ENCODE data around the gene PHKB. TPM values are rescaled to one million over a fixed set of nuclear protein-coding genes. Genes with fewer than 3 reads are reported as not detected.

Gene PHKB
- total RNA-seq, 1 donor from 2014 or later = 25.9 TPM

DNA sequence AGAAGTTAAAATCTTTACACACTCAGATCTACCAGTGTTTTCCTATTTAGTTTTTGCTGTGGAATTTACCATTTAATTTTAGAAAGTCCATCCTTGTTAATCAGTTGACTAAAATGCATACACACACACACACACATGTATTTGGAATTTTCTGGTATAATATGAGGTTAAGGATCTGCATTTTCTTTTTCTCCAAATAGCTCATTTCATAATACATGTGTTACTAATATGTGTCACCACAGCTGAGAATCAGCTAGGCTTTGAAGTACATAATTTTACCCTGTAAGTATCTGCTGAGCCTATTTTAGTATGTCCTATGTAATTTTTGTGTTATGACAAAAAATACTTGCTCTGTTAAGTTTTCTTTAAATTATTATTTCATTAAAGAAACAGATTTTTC, 143.2 kb downstream of the PHKB start:
- DNase-seq (ENCODE audit: low read depth) = no peak
- no peak overlapping the region for H3K4me3 ChIP-seq (ENCODE audit: low read depth, low read length)
- TF ChIP-seq, protein P1, sequence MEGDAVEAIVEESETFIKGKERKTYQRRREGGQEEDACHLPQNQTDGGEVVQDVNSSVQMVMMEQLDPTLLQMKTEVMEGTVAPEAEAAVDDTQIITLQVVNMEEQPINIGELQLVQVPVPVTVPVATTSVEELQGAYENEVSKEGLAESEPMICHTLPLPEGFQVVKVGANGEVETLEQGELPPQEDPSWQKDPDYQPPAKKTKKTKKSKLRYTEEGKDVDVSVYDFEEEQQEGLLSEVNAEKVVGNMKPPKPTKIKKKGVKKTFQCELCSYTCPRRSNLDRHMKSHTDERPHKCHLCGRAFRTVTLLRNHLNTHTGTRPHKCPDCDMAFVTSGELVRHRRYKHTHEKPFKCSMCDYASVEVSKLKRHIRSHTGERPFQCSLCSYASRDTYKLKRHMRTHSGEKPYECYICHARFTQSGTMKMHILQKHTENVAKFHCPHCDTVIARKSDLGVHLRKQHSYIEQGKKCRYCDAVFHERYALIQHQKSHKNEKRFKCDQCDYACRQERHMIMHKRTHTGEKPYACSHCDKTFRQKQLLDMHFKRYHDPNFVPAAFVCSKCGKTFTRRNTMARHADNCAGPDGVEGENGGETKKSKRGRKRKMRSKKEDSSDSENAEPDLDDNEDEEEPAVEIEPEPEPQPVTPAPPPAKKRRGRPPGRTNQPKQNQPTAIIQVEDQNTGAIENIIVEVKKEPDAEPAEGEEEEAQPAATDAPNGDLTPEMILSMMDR (conservative IDR thresholded peaks at IDR 0.05; ENCODE audit: low read depth, low read length) = no peak

DNA sequence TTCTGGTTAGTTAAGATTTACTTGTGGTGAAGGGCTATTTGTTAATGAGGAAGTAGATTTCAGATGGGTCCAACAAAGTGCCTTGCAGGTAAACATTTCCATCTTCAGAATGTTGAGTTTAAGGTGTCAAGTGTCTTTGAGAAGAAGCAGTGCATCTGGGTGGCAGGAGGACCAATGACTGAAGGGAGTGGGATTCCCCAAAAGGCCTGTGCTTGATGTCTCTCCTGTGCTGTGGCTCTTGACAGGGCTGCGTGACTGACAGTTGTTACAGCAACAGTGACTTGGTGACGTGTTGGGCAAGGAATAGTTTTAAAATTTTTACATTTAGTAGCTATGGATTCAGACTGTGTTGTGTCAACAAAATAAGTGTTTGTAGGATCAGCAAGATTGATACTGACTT, 149.9 kb downstream of the PHKB start:
- no peak for DNase-seq (ENCODE audit: low read depth)
- TF ChIP-seq, protein P1 (conservative IDR thresholded peaks at IDR 0.05; ENCODE audit: low read depth, low read length) = no peak
- H3K4me3 ChIP-seq (ENCODE audit: low read depth, low read length) = no peak overlapping the region

DNA sequence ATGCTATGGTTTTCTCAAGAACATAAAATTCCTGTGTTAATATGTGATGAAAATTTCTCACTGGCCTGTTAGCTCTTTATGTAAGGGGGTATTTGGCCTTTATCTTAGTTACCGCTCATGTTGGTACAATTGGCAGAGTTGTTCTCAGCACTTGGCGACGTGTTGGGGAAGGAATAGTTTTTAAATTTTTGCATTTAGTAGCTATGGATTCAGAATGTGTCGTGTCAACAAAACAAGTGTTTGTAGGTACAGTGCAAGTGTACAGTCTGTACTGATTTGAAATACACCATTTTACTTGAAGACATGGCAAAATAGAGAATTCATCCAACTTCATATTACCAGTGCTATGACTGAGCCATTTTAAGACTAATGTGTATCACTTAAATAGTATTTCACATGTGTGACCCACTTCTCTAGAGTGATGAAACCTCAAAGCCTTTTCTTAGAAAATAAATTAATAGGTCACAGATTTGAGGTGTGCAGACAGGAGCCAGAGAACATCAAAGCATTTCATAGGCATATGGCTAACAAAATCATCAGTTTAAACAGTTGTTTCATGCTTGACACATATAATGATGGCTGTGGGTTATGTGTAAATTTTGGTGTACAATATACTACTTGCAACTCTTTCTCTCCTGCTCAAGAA, 150.8 kb downstream of the PHKB start:
- TF ChIP-seq, protein P1 (conservative IDR thresholded peaks at IDR 0.05; ENCODE audit: low read depth, low read length) = no peak
- H3K4me3 ChIP-seq (ENCODE audit: low read depth, low read length) = no peak overlapping the region
- DNase-seq (ENCODE audit: low read depth) = no peak

DNA sequence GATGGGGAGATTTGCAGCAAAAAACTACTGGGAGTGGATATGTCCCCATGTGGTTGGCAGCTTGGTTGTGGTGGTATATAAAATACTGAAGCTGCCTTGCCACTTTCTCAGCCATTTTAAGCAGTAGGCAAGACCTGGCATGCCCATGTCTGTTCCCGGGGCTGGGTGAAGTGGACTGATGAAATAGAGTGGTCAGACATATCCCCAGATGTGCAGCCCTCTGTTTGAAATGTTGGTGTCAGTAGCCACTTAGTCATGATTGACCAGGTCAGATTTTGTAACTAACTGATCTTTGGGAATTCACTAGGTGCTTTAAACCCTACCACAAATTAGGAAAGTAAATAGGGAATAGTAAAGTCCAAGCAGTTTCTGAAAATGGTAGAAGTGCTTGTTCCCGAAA, 151.6 kb downstream of the PHKB start:
- H3K4me3 ChIP-seq (ENCODE audit: low read depth, low read length) = no peak overlapping the region
- TF ChIP-seq, protein P1 (conservative IDR thresholded peaks at IDR 0.05; ENCODE audit: low read depth, low read length) = no peak
- no peak for DNase-seq (ENCODE audit: low read depth)

DNA sequence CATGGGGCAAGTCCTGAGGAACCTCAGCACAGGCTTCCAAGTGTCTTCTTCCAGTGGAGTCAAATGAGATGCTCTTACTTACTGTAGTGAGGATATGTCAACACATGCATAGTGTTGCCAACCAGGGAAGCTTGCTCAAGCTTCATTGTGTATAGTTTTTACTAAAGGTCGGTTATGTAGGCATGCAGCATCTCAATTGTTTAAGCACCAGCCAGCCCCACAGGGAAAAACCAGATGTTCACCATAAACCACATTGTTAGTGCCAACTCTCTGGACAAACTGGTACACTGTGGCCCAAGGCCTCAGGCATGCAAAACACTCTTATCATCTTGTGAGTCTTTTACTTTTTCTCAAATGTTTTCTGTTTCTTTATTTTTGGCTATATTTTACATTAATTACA, 152.1 kb downstream of the PHKB start:
- no peak for DNase-seq (ENCODE audit: low read depth)
- TF ChIP-seq, protein P1 (conservative IDR thresholded peaks at IDR 0.05; ENCODE audit: low read depth, low read length) = no peak
- no peak overlapping the region for H3K4me3 ChIP-seq (ENCODE audit: low read depth, low read length)

DNA sequence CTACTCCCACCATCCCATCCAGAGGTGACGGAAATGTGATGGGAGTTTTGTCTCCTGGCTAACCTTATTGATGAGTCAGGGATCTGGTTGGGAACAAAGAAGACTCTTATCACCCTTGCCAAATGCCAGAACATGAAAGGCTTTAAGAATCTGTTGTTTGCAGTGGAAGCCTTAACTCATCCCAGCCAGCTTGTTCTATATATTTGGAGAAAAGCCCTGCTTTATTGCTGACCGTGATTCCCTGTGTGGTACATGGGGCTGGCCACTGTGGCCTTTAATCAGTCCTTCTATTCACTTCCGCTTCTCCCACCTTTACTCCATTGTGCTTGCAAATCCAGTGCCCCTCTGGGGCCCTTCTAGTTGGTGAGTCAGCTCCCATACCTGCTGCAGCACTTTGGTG, 156.6 kb downstream of the PHKB start:
- DNase-seq (ENCODE audit: low read depth) = no peak
- TF ChIP-seq, protein P1 (conservative IDR thresholded peaks at IDR 0.05; ENCODE audit: low read depth, low read length) = no peak
- no peak overlapping the region for H3K4me3 ChIP-seq (ENCODE audit: low read depth, low read length)

DNA sequence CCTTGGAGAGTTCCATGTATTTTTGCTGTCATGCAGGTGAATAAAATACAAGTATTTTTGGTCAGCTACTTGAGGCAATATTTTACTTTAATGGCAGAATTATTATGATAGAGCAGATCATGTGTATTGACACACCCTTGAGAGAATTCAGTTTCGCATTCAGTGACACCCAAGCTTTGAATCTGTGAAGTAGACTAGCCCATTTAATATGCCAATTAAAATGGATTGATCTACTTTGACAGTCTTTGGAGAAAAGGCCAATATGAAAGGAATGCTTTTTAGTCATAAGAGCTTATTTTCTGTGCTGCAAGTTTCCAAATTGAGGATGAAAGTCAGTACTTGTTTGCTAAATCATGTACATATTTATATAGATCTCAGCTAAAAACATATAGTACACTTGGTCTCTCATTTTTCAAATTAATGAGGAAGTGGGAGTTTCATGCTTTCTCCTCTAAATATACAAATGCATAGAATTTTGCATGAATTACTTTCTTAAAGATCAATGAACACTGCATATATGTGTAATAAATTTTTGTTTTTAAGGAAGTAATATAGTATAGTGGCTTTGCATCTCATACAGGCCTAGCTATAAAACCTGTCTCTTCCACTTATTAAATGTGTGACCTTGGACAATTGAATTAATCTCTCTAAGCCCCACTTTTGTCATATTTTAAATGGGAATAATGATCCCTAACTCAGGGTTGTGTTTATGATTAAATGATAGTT, 161.5 kb downstream of the PHKB start:
- TF ChIP-seq, protein P1 (conservative IDR thresholded peaks at IDR 0.05; ENCODE audit: low read depth, low read length) = no peak
- no peak overlapping the region for H3K4me3 ChIP-seq (ENCODE audit: low read depth, low read length)
- no peak for DNase-seq (ENCODE audit: low read depth)

All from epithelial cell of proximal tubule (primary cell).